Choroid plexus epithelial cell (primary cell): Measurements from ENCODE around the gene B4GALNT2.

ENCODE experiments used
- DNase-seq: peaks from one replicate; pipeline ENCODE4 v3.0.0-alpha.2; 2010; ENCODE audit warnings: low read depth
- H3K4me3 ChIP-seq: 2 replicates; pipeline ENCODE4 v1.5.1; 2011; ENCODE audit warnings: low read depth, mild to moderate bottlenecking, control low read depth, low read length, moderate library complexity
- TF ChIP-seq, protein P1 (sequence below): conservative IDR thresholded peaks from 2 replicates; pipeline ENCODE4 v1.5.1; 2011; ENCODE audit warnings: low read depth, mild to moderate bottlenecking, control low read depth, inconsistent platforms, low read length, moderate library complexity

B4GALNT2 gene

GRCh38 chr17:49225554-49226236, 93.1 kb downstream of the B4GALNT2 start:
- TF ChIP-seq, protein P1, sequence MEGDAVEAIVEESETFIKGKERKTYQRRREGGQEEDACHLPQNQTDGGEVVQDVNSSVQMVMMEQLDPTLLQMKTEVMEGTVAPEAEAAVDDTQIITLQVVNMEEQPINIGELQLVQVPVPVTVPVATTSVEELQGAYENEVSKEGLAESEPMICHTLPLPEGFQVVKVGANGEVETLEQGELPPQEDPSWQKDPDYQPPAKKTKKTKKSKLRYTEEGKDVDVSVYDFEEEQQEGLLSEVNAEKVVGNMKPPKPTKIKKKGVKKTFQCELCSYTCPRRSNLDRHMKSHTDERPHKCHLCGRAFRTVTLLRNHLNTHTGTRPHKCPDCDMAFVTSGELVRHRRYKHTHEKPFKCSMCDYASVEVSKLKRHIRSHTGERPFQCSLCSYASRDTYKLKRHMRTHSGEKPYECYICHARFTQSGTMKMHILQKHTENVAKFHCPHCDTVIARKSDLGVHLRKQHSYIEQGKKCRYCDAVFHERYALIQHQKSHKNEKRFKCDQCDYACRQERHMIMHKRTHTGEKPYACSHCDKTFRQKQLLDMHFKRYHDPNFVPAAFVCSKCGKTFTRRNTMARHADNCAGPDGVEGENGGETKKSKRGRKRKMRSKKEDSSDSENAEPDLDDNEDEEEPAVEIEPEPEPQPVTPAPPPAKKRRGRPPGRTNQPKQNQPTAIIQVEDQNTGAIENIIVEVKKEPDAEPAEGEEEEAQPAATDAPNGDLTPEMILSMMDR, result no peak
- no peak overlapping the region for H3K4me3 ChIP-seq
- DNase-seq, result no peak
